Activated CD8-positive, alpha-beta memory T cell treated with anti-CD3 and anti-CD28 coated beads, Interleukin-2, amount 10 ng/mL, durations not matched to agents 7 days and 5 days (primary cell): ENCODE results near the gene TRIM63. TPM values are rescaled to one million over a fixed set of nuclear protein-coding genes. Genes with fewer than 3 reads are reported as not detected.
A peak's percentile ranks its signal among the peaks of the same experiment; 100 is the strongest.
"Not testable (repeated sequence)": the region's sequence is repeated elsewhere in the genome, so short reads cannot be mapped to it uniquely, and the experiment has no call there.

Experiments
- ATAC-seq: fragments of 150-1000 bp; cut with Tn5 transposase; one replicate; pipeline ENCODE4 v1.10.0; 2021; ENCODE audit warnings: moderate library complexity
- CTCF ChIA-PET: fragments of 350-600 bp; sonication (Branson Sonifier 250); formaldehyde crosslinking; loops from one replicate; lab custom pipeline; 2021; ENCODE audit warnings: antibody characterized with exemption; lab: Charles Lee
- DNase-seq: peaks from one replicate; pipeline ENCODE4 v3.0.0-alpha.2; 2020
- H3K27ac Mint-ChIP-seq: one replicate; pipeline ENCODE4 v1.8.0; 2021; ENCODE audit warnings: mild to moderate bottlenecking, mixed read lengths
- H3K27me3 Mint-ChIP-seq: one replicate; pipeline ENCODE4 v1.8.0; 2021; ENCODE audit warnings: mixed read lengths
- H3K36me3 Mint-ChIP-seq: one replicate; pipeline ENCODE4 v1.8.0; 2021; ENCODE audit warnings: mild to moderate bottlenecking, mixed read lengths
- H3K4me1 Mint-ChIP-seq: one replicate; pipeline ENCODE4 v1.8.0; 2021; ENCODE audit warnings: mixed read lengths
- H3K4me3 Mint-ChIP-seq: one replicate; pipeline ENCODE4 v1.8.0; 2021; ENCODE audit warnings: mild to moderate bottlenecking, moderate library complexity, mixed read lengths
- H3K9me3 Mint-ChIP-seq: one replicate; pipeline ENCODE4 v1.8.0; 2022; ENCODE audit warnings: low read depth, mixed read lengths
- total RNA-seq, 2 experiments: library from RNA; stranded (reverse); gene quantifications; one replicate each; pipeline ENCODE4 v1.2.3, GENCODE V29; 2021

TRIM63 gene
- total RNA-seq, 2 experiments from 2014 or later = not detected

DNA sequence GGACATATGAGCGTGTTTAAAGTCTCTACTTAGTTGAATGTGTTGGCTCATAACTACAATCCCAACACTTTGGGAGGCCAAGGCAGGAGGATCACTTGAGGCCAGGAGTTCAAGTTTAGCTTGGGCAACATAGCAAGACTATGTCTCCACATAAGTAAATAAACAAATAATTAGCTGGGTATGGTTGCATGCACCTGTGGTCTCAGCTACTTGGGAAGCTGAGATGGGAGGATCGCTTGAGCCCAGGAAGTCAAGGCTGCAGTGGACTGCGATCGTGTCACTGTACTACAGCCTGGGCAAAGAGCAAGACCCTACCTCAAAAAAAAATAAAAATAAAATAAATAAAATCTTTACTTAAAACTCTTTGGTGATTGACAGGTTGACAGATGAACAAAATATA lies 31.2 kb upstream of the TRIM63 start:
- H3K4me1 Mint-ChIP-seq = peaks cover 17% of the 10 kb centered on the region
- no peak for ATAC-seq
- CTCF ChIA-PET = interaction anchor here (1.1 to 8.5 kb wide), 3 partner anchors 45 to 71 kb away, joined by 3 to 181 read pairs (median 7); partner anchors contain the start of gene ZNF593
- no peaks in the 10 kb centered on the region for H3K36me3 Mint-ChIP-seq
- no peak overlapping the region for H3K27ac Mint-ChIP-seq
- peaks cover 41% of the 10 kb centered on the region for H3K27me3 Mint-ChIP-seq
- H3K9me3 Mint-ChIP-seq = no peaks in the 10 kb centered on the region
- H3K4me3 Mint-ChIP-seq = no peak overlapping the region
- DNase-seq = no peak

DNA sequence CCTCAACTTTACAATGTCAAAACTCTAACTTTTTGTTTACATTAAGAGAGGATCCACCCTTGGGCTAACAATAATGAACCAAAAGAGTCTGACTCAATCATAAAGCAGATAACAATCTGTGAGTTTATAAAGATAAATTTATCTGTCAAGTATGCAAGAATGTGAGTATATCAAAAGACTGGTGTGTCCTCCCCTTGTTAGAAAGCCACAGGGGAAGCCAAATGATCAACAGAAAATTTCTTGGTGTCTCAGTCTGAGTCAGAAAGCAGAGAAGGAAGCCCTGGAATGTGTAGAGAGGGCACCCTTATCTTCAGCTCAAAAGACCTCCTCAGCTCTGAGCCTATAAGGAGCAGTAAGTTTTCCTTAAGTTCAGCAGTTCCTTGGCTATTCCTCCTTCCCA lies 30.3 kb upstream of the TRIM63 start:
- peak; percentile 45 for DNase-seq
- Mint-ChIP-seq H3K9me3 (no peaks in the 10 kb centered on the region), H3K27me3 (peaks cover 43% of the 10 kb centered on the region), H3K4me1 (peaks cover 17% of the 10 kb centered on the region), H3K4me3 (no peak overlapping the region), H3K36me3 (no peaks in the 10 kb centered on the region), H3K27ac (no peak overlapping the region)
- ATAC-seq = peak; percentile 85
- CTCF ChIA-PET = interaction anchor here (1.1 to 8.5 kb wide), 4 partner anchors 46 to 72 kb away, joined by 3 to 181 read pairs (median 4); partner anchors contain the start of genes C1orf232 and ZNF593

DNA sequence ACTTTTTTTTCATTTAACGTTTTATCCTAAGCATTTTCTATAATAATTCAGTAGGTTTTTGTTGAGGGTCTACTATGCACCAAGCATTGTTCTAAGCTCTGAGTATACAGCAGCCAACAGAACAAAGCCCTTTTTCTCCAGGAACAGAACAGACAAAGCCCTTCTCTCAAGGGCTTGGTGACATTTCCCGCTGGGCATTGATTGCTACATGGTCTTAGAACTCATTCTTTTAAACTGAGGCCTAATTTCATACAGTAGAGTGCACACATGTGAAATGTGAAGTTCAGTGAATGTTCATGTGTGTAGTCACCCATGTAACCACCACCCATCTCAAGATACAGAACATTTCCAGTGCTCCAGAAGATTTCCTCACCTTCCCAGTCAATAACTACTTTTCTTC lies 29.0 kb upstream of the TRIM63 start:
- Mint-ChIP-seq H3K36me3 (no peaks in the 10 kb centered on the region), H3K4me3 (no peak overlapping the region), H3K27me3 (peaks cover 45% of the 10 kb centered on the region), H3K27ac (no peak overlapping the region), H3K4me1 (peaks cover 17% of the 10 kb centered on the region), H3K9me3 (no peaks in the 10 kb centered on the region)
- ATAC-seq = no peak
- CTCF ChIA-PET = no interaction called here
- no peak for DNase-seq

DNA sequence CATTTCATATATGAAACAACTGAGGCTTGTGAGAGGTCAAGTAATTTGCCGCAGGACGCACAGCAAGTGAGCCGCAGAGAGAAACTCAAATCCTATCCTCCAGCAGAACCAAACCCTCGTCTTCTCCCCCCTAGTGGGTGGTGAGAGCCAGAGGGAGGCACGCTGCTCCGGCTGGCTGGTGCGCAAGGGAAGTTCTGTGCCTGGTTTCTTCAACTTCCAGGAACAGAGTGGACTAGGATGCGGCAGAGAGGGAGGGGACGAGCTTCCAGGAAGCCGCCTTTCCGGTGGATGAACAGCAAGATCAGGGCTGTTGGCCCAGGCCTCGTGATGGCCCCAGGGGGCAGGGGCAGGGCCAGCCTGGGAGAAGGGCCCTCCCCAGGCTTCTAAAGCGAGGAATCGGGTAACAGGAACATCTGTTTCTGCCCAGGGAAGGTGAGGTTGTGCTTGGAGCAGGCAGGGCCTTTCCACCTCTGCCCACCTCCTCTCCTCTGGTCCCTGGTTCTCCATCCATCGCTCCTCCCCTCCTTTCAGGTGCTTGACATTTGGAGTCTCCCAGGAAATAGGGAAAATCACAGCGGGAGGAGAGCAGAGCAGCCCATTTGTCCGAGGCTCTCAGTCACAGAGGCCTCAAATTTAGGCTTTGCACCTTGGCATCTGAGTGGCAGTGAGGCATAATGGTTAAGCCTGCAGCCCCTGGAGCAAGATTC lies 27.4 kb upstream of the TRIM63 start:
- H3K4me3 Mint-ChIP-seq = no peak overlapping the region
- CTCF ChIA-PET = no interaction called here
- DNase-seq (no peak), ATAC-seq (no peak)
- H3K27ac Mint-ChIP-seq = no peak overlapping the region
- no peaks in the 10 kb centered on the region for H3K36me3 Mint-ChIP-seq
- no peaks in the 10 kb centered on the region for H3K9me3 Mint-ChIP-seq
- peaks cover 48% of the 10 kb centered on the region for H3K27me3 Mint-ChIP-seq
- H3K4me1 Mint-ChIP-seq = peaks cover 17% of the 10 kb centered on the region

DNA sequence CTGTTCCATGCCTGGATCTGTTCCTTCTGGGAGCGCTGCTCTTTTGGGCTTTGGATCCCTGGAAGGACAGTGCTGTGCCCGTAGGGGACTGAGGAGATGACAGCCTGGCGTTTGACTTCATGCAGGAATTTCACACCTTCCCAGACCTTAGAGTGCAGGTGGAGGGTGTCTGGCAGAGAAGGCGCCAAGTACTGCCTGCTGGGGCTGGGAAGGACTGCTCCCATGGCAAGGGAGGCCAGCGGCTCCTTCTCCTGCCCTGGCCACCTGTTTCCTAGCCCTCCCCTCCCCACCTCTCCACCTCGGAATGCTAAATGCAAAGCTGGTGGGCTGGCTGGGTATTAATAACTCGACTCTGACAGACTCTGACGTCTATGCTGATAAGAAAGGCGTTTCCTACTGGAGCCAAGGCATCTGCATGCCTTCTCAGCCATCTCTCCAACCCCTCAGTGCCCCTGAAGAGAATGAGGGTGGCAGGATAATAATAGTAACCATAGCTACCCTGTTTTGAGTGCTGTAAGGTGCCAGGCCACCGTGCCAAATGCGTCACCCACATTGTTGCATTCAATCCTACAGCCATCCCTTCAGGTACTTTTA lies 26.7 kb upstream of the TRIM63 start:
- DNase-seq (no peak), ATAC-seq (no peak)
- Mint-ChIP-seq H3K27me3 (peaks cover 45% of the 10 kb centered on the region), H3K9me3 (no peaks in the 10 kb centered on the region), H3K27ac (no peak overlapping the region), H3K4me3 (no peak overlapping the region), H3K4me1 (peaks cover 17% of the 10 kb centered on the region), H3K36me3 (no peaks in the 10 kb centered on the region)
- CTCF ChIA-PET = no interaction called here

DNA sequence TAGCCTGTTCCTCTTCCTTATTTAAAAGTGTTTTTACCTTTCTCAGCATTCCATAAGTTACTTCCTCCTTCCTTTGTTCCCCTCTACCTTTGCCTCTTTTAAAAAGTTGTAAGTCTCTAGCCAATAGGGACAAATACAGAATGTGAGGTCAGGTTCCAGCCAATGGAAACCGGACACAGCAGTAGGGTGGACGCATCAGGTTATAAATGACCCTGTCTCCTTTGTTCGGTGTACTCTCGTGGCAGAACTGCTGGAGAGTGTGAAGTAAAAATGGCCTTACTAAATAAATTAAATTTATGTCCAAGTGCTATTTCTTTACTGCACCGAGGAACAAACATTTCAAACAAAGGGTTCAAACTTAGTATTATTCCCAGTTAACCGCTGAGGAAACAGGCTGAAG lies 26.1 kb upstream of the TRIM63 start:
- DNase-seq, H3K4me3 Mint-ChIP-seq, H3K36me3 Mint-ChIP-seq, CTCF ChIA-PET, H3K9me3 Mint-ChIP-seq, ATAC-seq, H3K27ac Mint-ChIP-seq: not testable (repeated sequence)
- Mint-ChIP-seq H3K27me3 (peaks cover 48% of the 10 kb centered on the region), H3K4me1 (peaks cover 17% of the 10 kb centered on the region)

DNA sequence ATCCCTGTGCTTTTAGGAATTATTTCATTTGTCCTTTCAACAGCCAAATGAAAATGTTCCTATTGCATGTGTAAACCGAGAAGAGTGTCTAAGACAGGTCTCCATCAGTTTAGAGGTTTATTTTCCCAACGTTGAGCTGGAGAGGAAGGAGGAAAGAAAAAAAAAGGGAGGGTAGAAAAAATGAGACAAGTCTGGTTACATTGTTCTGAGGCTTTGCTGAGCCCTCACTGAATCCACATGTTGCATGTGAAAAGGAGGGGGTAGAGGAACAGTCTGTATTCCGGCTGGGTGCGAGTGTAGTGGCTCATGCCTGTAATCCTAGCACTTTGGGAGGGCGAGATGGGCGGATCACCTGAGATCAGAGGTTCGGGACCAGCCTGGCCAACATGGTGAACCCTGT lies 25.0 kb upstream of the TRIM63 start:
- ATAC-seq (no peak), DNase-seq (no peak)
- Mint-ChIP-seq H3K27ac (no peak overlapping the region), H3K27me3 (peaks cover 48% of the 10 kb centered on the region), H3K4me1 (peaks cover 6% of the 10 kb centered on the region), H3K36me3 (no peaks in the 10 kb centered on the region), H3K9me3 (no peaks in the 10 kb centered on the region), H3K4me3 (no peak overlapping the region)
- CTCF ChIA-PET = interaction anchor here (0.6 kb wide), 1 partner anchor 378 kb away, joined by 3 read pairs; no protein-coding TSS in a partner anchor

DNA sequence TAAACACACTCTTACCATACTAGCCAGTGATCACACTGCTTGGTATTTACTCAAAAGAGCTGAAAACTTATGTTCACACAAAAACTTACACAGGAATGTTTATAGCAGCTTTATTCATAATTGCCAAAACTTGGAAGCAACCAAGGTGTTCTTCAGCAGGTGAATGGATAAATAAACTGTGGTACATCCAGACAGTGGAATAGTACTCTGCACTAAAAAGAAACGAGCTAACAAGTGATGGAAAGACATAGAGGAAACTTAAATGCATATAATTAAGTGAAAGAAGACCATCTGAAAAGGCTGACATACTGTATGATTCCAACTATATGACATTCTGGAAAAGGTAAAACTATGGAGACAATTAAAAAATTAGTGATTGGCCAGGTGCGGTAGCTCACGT lies 23.5 kb upstream of the TRIM63 start:
- no peak overlapping the region for H3K4me3 Mint-ChIP-seq
- H3K27me3 Mint-ChIP-seq = peaks cover 48% of the 10 kb centered on the region
- no peak overlapping the region for H3K27ac Mint-ChIP-seq
- CTCF ChIA-PET = interaction anchor here (0.6 to 0.9 kb wide), 3 partner anchors 12 to 73 kb away, joined by 3 read pairs; no protein-coding TSS in a partner anchor
- H3K9me3 Mint-ChIP-seq = no peaks in the 10 kb centered on the region
- no peak for DNase-seq
- no peak for ATAC-seq
- no peaks in the 10 kb centered on the region for H3K4me1 Mint-ChIP-seq
- H3K36me3 Mint-ChIP-seq = no peaks in the 10 kb centered on the region

DNA sequence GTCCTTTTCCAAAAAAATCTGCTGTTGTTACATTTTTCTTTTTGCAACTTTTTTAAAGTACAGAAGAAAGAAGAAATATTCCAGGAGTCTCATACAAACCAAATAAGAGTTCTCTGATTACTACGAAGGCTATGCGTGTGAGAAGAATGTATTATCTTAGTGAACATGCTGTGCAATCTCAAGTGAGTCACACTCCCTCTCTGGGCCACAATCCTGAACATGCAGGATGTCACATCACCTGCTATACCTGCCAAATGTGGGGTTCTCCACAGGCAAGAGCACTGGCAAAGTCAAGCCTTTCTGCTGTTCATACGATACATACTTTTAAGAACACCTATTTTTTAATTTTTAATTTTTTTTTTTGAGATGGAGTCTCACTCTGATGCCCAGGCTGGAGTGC lies 21.7 kb upstream of the TRIM63 start:
- CTCF ChIA-PET = no interaction called here
- H3K27ac Mint-ChIP-seq = no peak overlapping the region
- peaks cover 53% of the 10 kb centered on the region for H3K27me3 Mint-ChIP-seq
- H3K4me1 Mint-ChIP-seq = no peaks in the 10 kb centered on the region
- H3K4me3 Mint-ChIP-seq = no peak overlapping the region
- ATAC-seq (no peak), DNase-seq (no peak)
- no peaks in the 10 kb centered on the region for H3K36me3 Mint-ChIP-seq
- no peaks in the 10 kb centered on the region for H3K9me3 Mint-ChIP-seq

DNA sequence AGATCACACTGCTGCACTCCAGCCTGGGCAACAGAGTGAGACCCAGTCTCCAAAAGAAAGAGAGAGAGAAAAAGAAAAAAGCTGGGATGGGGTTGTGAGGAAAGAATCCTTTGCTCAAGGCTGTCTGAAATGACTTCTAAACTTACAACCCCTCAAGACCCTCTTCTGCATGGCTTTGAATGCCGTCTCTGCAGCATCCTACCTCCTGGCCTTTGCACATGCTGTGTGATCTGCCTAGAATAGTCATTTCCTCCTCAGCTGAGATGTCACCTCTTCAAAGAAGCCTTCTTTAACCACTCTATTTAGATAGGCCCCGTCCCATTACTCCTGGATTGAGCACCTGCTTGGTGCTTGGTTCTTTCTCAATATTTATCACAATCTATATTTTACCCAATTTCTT lies 17.4 kb upstream of the TRIM63 start:
- Mint-ChIP-seq H3K27me3 (peaks cover 27% of the 10 kb centered on the region), H3K4me3 (no peak overlapping the region), H3K4me1 (no peaks in the 10 kb centered on the region), H3K36me3 (no peaks in the 10 kb centered on the region), H3K9me3 (no peaks in the 10 kb centered on the region), H3K27ac (no peak overlapping the region)
- CTCF ChIA-PET = interaction anchor here (0.8 to 3.3 kb wide), 3 partner anchors 20 to 332 kb away, joined by 3 to 10 read pairs (median 4); no protein-coding TSS in a partner anchor
- DNase-seq (no peak), ATAC-seq (no peak)

DNA sequence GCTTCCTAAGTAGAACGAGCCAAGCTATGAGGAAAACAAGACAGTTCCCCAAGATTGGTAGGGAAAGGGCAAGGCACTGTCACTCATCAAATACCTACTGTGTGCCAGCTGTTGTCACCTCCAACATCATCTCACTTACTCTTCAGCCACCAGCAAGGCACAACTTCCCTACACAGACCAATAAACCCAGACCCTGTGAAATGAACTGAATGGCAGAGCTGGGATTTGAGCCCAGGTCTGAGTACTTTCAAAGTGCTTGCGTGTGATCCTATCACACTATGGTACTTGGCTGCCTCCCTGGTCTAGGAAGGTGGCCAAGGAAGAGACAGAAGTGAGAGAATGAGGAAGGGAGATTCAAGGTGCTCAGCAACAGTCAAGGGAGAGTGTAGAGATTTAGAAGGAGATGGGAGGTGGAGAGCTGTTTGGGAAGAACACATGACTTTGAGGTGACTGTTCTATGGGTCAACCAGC lies 16.7 kb upstream of the TRIM63 start:
- Mint-ChIP-seq H3K36me3 (no peaks in the 10 kb centered on the region), H3K4me1 (no peaks in the 10 kb centered on the region), H3K4me3 (no peak overlapping the region), H3K9me3 (no peaks in the 10 kb centered on the region), H3K27me3 (peaks cover 31% of the 10 kb centered on the region), H3K27ac (no peak overlapping the region)
- DNase-seq = no peak
- ATAC-seq = no peak
- CTCF ChIA-PET = interaction anchor here (0.6 to 1.6 kb wide), 4 partner anchors 21 to 333 kb away, joined by 3 to 4 read pairs (median 3); no protein-coding TSS in a partner anchor

DNA sequence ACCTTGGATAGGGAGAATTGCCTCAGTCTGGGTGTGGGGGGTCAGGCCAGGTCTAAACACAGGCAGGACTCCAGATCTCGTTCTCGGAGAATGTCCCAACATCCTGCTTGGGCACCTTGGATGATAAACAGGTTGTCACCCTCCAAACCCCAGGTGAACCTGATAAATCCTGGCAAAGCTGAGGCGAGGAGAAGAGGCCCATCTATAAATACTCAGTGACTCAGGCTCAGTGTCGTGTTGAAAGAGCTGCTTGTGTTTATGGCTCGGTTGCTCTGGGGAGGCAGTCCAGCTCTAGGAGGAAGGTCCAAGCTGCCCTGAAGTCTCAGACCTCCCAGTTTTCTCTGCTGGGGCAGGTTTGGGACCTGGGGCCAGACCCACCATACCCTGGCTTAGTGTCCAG lies 15.8 kb upstream of the TRIM63 start:
- ATAC-seq (no peak), DNase-seq (no peak)
- no peaks in the 10 kb centered on the region for H3K9me3 Mint-ChIP-seq
- H3K4me3 Mint-ChIP-seq = no peak overlapping the region
- no peaks in the 10 kb centered on the region for H3K4me1 Mint-ChIP-seq
- CTCF ChIA-PET = interaction anchor here (1.1 to 1.6 kb wide), 2 partner anchors 22 to 62 kb away, joined by 3 to 4 read pairs; no protein-coding TSS in a partner anchor
- no peaks in the 10 kb centered on the region for H3K36me3 Mint-ChIP-seq
- H3K27ac Mint-ChIP-seq = no peak overlapping the region
- H3K27me3 Mint-ChIP-seq = peaks cover 38% of the 10 kb centered on the region

DNA sequence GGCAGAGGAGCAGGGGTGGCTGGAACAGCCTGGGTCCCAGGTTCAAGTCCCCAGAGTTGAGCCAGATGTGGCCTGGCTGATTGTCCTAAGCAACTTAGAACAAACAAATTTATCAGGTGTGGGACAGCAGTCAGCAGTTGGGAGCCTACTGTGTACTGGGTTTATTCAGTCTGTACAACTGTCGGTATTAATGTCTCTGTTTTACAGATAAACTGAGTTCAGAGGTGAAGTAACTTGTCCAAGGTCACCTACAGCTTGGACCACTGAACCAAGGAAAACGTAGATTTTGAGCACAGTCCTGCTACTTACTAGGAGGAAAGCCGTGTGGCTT lies 14.6 kb upstream of the TRIM63 start:
- ATAC-seq = no peak
- Mint-ChIP-seq H3K27me3 (peaks cover 46% of the 10 kb centered on the region), H3K4me1 (no peaks in the 10 kb centered on the region), H3K27ac (no peak overlapping the region), H3K36me3 (no peaks in the 10 kb centered on the region), H3K4me3 (no peak overlapping the region), H3K9me3 (no peaks in the 10 kb centered on the region)
- CTCF ChIA-PET = no interaction called here
- no peak for DNase-seq
